GM21529 (cell line): ENCODE results near the gene GPX2.

Experiments
- ATAC-seq: cut with Tn5 transposase; IDR thresholded peaks from one replicate; pipeline ENCODE4 v1.9.1; 2021; ENCODE audit not compliant: unreplicated experiment

Gene GPX2

DNA sequence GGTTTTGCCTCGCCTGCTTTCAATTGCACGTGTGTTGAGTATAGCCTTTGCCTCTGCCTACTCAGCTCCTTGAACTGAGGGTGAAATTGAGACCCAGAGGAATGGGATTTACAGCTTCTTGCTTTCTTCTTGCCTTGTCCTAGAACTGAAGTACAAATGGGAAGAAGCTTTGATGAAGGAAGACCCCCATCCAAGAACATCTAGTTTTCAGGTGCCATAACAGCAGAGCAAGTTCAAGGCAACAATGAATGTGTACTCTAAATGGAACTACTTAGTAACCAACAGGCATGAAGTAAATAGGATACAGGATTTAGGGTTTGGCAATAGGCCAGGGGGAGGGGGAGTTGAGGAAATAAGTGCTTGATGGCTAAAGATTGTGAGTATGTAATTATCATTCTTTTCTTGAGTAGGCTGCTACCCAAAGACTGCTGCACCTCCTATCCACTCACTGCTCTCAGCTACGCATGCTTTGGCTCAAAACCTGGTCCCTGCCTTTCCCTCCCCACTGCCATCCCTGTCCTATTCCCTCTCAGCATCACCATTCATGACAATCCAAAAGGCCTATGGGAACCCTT, 2.1 kb downstream of the GPX2 start:
- no peak for ATAC-seq

DNA sequence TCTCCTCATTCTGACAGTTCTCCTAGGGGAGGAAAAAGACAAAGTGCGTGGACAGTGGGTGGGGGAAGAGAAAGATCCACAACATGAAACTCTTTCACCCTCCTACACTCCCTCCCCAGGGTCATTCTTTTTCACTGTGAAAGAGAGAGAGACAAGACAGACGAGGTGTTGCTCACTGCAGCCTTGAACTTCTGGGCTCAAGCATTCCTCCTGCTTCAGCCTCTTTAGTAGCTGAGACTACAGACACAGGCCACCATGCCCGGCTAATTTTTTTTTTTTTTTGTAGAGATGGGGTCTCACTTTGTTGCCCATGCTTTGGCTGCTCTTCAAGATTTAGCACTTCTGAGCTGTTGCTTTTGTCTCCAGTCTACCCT, 2.7 kb downstream of the GPX2 start:
- ATAC-seq, result no peak

DNA sequence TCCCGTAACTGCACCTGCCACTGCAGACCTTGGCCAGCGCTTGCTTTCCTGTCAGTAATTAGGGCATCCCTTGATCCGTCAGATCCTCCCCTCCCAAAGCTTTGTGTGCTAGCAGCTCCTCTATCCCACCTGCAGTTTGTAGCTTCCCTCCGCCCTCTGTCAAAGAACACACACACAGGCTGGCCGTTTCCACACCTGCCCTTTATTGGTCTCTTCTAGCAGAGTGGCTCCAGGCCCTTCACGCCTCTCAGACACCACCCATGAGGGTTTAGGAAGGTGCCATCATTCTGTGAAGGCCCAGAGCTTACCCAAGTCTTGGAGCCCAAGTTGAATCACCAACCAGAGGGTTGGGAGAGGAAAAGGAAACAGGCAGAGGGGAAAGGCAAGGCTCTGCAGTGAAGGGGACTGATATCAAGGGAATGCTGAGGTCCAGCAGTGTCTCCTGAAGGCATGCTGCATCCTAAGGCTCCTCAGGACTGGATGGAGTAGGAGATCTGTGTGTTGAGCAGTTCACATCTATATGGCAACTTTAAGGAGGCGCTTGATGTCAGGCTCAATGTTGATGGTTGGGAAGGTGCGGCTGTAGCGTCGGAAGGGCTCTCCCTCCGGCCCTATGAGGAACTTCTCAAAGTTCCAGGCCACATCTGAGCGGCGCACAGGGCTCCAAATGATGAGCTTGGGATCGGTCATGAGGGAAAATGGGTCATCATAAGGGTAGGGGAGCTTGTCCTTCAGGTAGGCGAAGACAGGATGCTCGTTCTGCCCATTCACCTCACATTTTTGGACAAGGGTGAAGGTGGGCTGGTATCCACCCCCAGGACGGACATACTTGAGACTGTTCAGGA, 3.4 kb downstream of the GPX2 start:
- ATAC-seq, result no peak

DNA sequence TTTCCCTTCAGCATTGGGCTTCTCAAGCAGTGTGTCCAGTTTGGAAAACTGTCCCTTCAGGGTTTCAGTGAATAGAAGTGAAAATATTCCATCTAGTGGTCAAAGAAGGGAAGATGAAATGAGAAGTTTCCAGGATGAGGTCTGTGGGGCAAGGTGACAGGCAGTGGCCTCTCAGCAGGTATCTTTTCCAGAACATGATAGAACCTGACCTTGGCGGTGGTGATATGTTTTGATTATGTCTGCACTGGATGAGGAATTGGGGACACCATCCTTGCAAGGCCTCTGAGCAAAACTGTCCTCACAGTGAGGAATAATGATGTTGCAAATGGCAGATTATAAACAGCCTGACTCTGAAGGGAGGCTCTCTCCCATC, 4.7 kb downstream of the GPX2 start:
- no peak for ATAC-seq

DNA sequence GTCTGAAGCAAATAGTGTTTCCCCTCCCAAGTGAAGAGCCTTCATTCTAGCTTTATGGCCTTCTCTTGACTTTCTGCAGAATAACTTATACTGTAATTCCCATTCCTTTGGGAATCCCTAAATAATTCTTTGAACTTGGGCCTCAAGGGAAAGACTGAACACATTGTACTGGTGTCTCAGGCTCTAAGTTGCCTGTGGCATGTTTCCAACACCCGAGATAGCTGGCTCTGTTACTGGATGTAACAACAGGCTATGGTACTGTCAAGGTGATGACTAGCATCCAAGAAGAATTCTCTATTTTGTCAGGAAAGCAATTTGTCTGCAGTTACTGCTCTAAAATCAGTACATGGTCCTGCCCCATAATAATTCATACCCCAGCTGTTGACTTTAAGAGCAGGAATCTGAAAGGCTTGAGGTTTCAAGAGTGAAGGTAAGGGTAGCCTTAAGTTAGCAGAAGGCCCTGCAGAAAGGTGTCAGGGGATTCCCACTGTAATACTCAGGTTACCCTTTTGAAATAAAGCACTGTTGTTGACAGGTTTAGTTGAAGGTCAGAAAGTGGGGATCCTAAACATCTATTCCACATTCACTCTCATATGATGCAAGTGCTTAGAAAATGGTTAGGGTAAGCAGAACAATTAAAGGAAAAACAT, 5.2 kb downstream of the GPX2 start:
- no peak for ATAC-seq

DNA sequence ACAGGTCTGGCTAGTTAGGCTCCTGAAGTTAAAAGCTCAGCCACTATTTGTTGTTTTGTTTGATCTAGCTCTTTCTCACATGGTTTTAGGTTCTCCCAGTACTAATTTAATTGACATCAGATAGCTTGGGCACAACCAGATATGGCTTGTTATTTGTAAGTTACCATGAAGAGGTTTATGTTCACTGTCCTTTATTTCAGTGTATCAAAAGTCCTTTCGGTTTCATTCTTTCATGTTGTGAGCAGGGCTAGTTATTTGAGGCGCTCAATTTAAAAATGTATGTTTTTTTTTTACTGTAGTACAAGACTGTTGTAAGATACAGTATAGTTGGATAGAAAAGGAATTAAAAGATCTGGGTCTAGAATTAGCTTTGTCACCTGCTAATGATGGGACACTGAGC, 7.0 kb downstream of the GPX2 start:
- ATAC-seq, result no peak

DNA sequence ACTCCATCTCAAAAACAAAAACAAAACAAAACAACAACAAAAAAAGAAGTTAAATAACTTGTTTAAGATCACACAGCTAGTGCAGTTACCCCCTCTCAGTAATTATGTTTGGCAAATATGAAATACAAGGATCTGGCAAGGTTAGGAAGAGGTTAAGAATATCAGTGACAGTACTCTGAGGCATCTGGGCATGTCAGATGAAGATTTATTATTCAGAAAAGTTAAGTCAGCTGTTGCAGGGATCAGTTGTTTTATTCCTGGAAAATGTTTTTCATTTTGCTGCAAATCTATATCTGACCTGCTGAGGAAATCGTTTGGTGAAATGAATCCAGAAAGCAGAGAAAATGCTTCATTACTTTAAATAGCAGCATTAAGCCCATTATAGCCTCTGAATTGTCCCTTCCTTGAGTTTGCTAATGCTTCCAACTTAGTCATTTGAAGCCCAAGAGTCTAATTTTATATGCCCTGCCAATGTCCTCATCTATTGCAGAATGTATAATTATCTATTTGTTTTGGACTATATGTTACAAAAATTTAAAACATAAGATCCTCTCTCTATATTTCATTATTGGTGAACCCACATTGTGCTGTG, 8.1 kb downstream of the GPX2 start:
- no peak for ATAC-seq

DNA sequence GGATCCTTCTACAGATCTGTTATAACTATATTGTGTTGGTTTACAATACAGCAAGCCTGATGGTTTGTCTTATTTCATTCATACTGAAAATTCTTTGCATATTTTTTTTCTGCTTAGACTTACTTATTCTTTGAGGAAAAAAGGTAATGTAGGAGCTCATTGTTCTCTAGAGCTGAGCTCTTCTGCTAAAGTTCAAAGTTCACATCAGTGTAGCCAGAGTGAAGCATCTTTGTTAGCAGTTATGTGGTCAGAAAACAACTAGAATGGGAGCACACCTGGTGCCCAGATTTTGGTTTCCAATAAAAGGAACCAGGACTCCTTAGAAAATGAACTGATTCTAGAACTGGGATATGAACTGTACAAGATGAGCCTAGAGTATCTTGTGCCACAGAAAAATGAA, 10.3 kb downstream of the GPX2 start:
- no peak for ATAC-seq

DNA sequence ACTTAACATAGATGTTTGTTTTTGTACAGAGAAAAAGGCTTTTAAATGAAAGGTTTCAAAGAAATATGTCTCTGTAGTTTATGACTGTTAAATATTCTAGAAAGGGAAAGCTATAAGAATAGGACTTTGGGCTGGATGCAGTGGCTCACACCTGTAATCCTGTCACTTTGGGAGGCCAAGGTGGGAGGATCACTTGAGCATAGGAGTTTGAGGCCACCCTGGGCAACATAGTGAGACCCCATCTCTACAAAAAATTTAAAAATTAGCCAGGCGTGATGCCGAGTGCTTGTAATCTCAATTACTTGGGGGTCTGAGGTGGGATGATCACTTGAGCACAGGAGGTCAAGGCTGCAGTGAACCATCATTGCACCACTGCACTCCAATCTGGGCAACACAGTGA, 11.4 kb downstream of the GPX2 start:
- ATAC-seq, result no peak

DNA sequence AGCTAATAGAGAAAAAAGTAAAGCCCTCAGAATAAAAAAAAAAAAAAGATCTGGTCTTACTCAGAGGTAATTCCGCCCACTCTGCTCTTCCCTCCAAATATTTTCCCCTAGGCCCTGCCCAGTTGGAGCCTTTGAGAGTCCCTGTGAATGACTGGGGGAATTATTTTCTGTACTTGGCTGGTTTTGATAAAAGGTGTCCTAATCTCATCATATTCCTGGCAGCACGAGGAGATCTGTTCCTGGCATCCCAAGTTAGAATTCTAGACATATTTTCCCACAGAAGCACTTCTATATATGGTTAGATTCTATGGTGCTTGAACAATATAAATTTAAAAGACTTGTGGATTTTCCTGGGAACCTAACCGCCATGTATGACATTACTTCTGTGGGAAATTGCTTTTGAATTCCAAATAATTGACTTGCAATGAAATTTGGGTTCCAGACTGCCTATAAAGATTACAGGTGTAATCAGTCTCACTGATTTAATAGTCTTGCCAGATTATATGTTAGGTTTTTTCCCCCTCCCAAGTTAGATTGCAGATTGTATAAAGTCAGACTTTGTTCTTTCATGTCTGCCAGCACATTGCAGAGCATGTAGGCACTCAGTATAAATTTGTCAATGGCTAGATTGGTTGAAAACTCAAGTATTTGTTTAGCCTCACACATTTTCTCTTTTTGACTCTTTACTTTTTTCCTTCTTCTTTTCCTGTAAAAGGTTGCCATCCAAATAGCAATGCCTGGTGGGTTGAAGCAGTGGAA, 12.3 kb downstream of the GPX2 start:
- ATAC-seq, result no peak

DNA sequence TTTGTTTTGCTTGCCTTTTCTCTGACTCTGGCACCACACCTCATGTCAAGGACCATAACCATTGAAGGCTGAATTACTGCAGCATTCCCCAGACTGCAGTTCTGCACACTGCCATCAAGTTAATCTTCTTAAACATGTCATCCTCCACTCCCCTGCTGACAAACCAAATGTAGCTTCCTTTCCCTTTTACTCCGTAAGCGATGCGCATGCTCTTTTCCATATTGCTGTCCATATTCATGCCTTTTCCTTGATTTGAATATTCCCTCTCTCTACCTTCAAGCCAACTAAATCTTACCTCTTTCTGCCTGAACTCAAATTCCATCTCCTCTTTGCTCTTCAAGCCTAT, 13.6 kb downstream of the GPX2 start:
- ATAC-seq, result no peak

DNA sequence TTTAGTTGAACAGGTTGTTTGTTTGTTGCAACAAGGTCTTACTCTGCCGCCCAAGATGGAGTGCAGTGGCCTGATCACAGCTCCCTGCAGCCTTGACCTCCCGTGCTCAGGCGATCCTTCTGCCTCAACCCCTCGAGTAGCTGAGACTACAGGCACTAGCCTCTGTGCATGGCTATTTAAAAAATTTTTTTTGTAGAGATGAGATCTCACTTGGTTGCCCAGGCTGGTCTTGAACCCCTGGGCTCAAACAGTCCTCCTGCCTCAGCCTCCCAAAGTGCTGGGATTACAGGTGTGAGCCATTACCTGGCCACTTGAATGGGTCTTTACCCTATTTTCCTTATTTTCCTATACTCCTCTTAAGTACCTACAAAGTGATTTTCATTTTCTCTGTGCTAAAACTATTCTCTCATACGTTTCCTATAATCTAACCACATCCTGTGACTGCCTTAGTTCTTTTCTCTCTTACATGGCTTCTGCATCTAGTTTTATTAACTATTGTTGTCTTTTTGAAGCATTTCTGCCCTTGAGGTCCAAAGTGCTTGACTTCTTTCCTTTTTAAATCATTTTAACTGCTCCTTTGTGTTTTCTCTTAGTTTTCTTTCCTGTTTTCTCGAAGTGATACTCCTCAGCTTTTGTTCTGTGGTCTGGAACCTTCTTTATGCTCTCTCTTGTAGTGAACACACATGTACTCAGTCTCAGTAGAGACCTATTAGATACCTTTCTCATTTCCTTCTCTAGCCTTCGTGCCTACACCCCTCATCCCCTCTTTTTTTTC, 14.1 kb downstream of the GPX2 start:
- ATAC-seq, result peak; percentile 89

DNA sequence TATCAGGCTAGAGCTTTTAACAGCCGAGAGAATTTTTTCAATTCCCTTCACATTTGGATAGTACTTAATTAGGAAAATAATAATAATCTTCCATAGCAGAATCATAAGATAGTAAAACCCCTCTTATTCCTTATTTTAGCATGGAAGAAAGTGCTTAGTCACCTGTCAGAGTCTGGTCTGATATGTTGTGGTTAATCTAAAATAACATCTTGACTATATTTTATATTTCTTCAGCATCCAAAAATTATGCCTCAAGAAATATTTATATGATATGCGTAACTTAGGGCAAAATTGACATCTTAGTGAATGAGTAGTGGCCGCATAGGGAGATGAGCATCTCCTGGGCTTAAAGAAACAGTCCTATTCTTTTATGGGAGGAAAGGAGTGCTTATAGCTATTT, 15.5 kb downstream of the GPX2 start:
- no peak for ATAC-seq

DNA sequence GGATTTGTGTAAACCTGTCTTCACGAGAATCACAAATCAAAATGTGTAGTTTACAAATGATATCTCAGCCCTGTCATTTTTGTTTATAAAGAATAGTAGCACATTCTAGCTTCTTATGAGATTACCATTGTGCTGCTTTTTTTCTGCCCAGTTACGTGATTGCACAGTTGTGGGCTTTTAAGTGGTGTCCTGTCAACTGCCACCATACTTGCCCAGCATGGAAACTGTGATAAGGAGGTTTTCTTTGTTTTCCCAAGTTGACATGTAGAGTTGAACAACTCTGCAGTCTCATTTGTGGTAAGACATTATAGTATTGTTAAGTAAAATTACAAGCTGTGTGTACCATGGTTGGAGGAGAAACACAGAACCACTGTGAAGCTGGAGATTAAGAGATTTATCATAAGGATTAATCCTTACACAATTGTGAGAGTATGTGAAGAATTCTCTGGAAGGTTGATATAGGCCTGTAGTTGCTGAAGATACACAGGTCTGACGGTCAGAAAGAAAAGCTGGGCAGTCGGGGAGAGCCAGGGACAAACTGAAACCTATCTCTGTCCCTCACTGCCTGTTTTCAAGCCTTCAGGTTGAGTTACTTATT, 16.0 kb downstream of the GPX2 start:
- ATAC-seq, result no peak

DNA sequence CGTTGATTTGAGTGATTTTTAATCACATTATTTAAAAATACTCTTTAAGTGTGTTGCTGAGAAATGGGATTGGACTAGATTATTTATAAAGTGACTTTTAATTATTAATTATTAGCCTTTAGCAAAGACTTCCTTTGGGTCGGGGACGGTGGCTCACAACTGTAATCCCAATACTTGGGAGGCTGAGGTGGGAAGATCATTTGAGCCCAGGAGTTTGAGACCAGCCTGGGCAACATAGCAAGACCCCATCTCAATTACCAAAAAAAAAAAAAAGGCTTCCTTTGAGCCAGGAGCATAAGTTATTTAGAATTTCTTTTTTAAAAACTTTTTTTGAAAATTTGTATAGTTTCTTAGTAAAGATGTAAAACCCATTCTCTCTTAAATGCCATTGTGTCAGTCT, 19.5 kb downstream of the GPX2 start:
- no peak for ATAC-seq

DNA sequence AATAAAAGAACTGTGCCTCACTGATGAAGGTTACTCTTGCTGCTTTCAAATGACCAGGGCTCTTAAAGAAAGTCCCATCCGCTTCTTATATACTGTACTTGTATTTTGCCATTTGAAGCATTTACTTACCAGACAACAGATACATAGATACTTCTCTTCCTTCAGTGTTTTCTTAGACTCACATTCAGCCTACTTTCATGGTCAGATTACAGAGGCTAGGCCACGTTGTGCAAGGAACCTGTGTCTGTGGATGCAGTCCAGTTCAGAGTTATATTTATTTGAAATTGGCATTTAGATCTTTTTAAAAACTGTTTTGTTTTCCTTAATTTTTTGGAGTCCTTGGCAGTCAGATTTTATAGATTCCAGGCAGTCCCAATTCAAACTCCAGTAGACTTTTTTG, 22.1 kb downstream of the GPX2 start:
- no peak for ATAC-seq

DNA sequence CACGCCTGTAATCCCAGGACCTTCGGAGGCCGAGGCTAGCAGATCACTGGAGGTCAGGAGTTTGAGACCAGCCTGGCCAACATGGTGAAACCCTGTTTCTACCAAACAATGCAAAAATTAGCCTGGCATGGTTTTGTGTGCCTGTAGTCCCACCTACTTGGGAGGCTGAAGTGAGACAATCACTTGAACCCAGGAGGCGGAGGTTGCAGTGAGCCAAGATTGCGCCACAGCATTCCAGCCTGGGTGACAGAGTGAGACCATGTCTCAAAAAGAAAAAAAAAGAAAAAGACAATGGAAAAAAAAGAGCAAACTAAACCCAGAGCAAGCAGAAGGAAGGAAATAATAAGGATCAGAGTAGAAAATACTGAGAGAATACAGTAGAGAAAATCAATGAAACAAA, 22.9 kb downstream of the GPX2 start:
- no peak for ATAC-seq

DNA sequence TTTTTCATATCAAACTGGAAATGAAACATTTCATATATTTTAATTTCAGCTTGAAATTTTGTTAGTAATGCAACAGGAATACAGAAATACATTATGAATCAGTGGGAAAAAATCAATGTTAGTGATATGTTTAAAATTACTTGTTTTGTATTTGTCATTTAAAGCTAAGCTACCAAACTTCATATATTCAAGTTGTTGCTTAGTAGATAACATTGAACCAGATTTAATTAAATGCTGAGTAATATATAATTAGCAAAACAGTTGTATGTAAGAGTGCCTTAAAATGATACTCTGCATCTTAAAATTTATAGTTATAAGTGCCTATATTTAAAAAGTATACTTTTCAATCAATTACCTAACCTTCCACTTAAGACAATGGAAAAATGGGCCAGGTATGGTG, 23.3 kb downstream of the GPX2 start:
- no peak for ATAC-seq

DNA sequence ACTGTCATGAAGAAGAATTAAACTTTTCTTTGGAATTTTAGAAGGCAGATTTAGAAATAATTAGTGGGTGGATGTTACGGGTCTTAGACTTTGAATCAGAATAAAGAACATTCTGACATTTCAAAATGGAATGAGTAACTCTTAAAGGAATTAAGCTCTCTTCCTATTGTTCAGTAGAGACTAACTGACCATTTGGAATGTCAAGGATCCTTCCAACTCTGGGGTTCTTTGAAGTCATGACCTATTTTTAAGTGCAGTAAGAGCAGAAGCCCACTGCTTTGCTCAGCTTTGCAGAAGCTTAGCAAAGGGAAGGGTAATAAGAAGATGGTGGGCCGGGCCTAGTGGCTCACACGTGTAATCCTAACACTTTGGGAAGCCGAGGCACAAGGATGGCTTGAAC, 24.3 kb downstream of the GPX2 start:
- ATAC-seq, result no peak

DNA sequence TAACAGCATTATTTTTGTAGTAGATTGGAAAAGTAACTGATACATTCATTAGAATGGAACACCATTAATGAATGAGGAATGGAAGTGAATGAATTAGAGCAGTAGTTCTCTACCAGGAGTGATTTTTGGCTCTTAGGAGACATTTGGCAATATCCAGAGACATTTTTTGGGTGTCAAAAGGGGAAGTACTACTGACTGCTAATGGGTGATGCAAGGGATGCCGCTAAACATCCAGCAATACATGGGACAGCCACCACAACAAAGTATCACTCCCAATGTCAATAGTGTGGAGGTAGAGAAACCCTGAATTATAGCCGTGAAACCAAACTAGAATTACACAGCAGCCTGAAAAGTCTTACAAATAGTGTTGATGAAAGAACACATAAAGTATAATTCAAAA, 26.7 kb downstream of the GPX2 start:
- no peak for ATAC-seq
